Peyer's patch (tissue), 4 donors: ENCODE data around the gene UTY.

Source experiments
- CTCF ChIP-seq, 6 experiments: fragments of 450-650 bp in 4 of 6; fragments of 200-600 bp in 2 of 6; sonication (generic) in 1 of 6; IDR thresholded peaks; one replicate each; pipeline ENCODE4 v1.5.1; 2017 to 2019; ENCODE audit warnings: antibody characterized with exemption in 6 of 6, mild to moderate bottlenecking in 3 of 6, moderate library complexity in 1 of 6
- POLR2A ChIP-seq, 2 donors: fragments of 450-650 bp; IDR thresholded peaks; one replicate each; pipeline ENCODE4 v1.5.1; 2017; ENCODE audit warnings: antibody characterized with exemption in 2 of 2, mild to moderate bottlenecking in 2 of 2, moderate library complexity in 2 of 2

GRCh38 chrY:13443146-13443545 lies 36.7 kb downstream of the UTY start:
- TF ChIP-seq POLR2A (IDR thresholded peaks at IDR 0.05) (no peak), CTCF (IDR thresholded peaks at IDR 0.05) (no peak)
